Frontal cortex (tissue), 4 donors: ENCODE results near the gene CTIF. TPM values are rescaled to one million over a fixed set of nuclear protein-coding genes. Genes with fewer than 3 reads are reported as not detected.

Source experiments
- DNase-seq, 2 donors: peaks; one replicate each; pipeline ENCODE4 v3.0.0; 2012; ENCODE audit warnings: low spot score in 2 of 2
- FAIRE-seq: peaks from 2 replicates; lab custom pipeline; 2012; peaks lifted over from hg19 to GRCh38; lab: Jason Lieb, UNC
- total RNA-seq: library from RNA; depleted of rRNA; stranded (reverse); fragments of >200 nt; gene quantifications from one replicate; pipeline ENCODE4 v1.2.3, GENCODE V29; 2014
- donor health status: control.
- donor health status: control.
- donor health status: control.

Gene CTIF
- total RNA-seq, 1 donor from 2014 or later: 42.0 TPM

DNA sequence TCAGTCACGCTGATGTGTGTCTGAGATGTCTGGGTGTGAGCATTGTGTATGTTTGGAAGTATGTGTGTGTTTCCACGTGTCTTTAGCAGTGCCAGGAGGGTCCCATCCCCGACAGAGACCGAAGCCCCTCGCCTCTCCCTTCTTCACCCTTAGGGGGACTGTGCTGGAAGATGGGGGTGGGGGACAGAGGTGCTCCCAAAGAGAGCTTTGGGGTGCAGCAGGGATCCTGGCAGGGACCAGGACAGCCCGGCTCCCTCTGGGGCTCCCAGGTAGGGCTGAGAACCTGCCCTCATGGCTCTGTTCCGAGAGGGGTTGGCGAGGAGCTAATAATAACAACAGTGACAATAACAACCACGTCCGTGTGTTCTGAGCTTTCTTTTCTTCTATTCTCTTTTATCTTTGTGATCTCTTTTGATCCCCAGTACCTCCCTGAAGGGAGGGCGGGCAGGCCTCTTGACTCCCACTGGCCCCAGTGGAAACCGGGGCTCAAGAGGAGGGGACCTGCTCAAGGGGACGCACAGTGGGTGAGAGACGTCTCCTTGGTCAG is 354.3 kb downstream of the CTIF start:
- no peak for DNase-seq
- no peak for FAIRE-seq

DNA sequence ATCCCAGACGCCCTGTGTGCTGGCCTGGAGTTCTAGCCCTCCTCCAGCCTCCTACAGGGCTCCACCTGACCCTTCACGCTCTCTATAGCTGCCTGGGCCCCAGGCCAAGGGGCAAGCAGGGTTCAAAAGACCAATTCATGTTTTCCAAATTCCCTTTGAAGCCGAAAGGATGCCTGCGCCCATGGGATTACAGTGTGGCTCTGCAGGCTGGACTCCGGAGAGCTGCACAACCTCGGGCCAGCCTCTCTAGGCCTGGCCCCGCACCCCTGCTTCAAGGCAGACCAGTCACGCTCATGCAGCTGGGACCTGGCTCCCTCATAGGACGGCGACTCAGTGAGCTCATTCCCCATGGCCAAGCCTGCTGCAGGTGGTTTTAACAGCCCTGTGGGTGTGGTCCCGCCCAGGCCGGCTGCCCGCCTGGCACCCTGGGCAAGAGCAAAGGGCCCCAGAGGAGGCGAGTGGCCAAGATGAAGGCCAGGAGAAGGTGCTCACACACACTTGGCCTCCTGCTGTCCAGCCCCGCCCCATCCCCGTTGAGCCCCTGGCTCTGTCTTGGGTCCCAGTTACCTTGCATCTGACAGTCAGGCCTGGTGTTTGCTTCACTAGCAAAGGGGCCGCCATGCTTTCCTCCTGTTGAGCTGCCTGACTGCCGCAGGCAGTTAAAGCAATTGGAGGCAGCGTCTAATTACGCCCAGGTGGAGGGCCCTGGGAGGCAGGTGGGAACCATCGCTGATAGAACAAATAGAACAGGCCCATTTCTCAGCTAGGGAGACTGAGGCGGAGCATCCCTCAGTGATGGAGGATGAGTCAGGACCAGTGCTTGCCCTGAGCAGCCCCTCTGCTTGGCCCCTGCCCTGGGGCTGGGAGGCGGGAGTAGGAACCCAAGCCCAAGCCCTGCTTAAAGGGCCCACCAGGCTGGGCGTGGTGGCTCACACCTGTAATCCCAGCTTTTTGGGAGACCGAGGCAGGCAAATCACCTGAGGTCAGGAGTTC is 355.1 kb downstream of the CTIF start:
- DNase-seq (no peak), FAIRE-seq (no peak)

DNA sequence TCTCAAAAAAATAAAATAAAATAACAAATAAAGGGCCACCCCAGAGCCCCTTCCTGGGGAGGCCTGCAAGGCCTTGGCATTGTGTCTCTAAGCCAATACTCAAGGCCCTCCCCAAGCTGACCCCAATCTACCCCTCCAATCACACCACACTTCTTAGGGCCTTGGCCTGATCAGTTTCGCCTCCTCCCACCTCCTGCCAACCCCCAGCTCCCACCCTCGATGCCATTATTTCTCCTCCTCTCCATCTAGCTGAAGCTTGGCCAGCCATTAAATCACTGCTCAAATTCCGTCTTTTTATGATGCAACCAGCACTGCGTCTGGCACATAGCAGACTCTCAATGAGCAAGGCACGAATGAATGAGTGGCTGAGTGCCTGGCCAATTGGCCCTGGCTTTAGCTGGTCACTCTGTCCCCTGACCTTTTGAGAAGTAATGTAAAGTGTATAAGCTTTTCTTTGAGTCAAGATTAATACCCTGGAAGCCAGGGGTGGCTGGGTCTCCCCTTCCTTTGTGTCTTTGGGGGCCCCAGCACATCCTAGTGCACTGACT is 356.0 kb downstream of the CTIF start:
- DNase-seq: no peak

DNA sequence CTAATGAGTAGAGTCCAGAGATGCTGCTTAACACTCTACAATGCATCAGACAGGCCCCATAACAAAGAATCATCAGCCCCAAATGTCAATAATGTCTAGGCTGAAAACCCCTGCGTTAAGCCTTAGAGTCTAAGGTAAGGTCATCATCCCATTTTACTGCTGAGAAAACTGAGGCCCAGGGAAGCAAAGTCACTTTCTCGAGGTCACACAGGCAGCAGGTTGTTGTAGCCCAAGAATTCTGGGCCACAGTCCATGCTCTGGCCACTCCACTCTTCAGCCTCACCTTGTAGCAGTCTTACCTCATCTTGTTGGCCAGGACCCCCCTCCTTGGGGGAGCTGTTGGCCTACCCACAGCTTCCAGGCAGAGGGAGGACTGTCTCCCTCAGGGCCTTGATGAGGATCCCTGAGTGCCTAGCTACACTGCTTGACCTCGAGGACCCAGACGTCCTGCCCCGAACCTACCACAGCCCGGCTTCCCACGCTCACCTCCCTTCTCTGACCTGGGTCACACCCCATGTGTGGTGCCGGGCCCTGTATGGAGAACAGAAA is 357.6 kb downstream of the CTIF start:
- no peak for DNase-seq
- FAIRE-seq: no peak

More for the DNA sequence above, 356.0 kb downstream of the CTIF start:
- no peak for FAIRE-seq

- no peak for DNase-seq
Measured at GRCh38 chr18:48896875-48897511, 358.2 kb downstream of the CTIF start.

GRCh38 chr18:48897531-48897930 is 358.7 kb downstream of the CTIF start:
- DNase-seq (no peak), FAIRE-seq (no peak)

More at GRCh38 chr18:48896875-48897511, 358.2 kb downstream of the CTIF start:
- no peak for FAIRE-seq

DNA sequence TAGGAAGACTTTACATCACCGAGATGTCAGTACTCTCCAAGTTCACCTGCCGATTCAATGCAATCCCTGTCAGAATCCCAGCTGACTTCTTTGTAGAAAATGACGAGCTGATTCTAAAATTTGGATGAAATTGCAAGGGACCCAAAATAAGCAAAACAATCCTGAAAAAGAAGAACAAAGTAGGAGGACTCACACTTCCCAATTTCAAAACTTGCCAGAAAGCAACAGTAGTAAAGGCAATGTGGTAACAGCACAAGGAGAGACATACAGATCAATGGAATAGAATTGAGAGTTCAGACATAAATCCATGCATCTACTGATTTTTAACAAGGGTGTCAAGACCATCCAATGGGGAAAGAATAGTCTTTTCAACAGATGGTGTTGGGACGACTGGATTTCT is 359.7 kb downstream of the CTIF start:
- DNase-seq: no peak
- no peak for FAIRE-seq

GRCh38 chr18:48899558-48900174 is 360.8 kb downstream of the CTIF start:
- FAIRE-seq (no peak), DNase-seq (no peak)

GRCh38 chr18:48900469-48900868 is 361.6 kb downstream of the CTIF start:
- DNase-seq: no peak
- FAIRE-seq: no peak

DNA sequence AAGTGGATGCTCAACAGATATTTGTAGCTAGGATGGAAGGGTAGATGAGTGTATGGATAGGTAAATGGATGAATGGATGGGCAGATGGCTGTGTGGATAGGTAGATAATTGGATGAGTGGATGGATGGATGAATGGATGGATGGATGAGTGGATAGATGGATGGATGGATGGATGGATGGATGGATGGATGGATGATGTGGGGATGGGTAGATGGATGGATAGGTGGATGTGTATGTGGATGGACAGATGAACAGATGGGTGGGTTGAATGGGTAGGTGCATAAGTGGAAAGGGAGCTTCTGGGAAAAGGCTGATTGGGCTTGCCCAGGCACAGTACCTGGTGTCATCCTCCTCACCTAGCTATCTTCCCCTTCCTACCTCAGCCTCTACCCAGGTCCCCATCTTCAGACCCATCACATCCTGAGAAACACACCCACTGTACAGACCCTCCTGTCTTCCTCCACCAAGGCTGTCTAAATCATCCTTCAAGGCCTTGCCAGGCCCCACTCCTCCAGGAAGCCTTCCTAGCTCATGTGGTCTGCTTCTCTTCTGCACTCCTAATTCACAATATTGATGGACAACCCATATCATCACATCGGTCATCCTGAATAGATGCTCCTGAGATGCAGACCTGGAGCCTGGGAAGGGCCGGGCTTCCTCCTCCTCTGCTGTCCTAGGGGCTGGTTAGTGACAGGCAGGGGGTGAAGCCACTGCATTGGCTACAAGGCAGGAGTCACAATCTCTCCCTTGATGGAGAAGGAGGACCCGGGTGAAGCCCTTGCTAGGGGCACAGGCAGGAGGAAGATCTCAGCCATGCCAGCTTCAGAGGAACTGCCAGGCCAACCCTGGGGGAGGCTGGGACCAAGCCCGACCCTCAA is 362.6 kb downstream of the CTIF start:
- DNase-seq (no peak), FAIRE-seq (no peak)

GRCh38 chr18:48902023-48902855 is 363.4 kb downstream of the CTIF start:
- FAIRE-seq: no peak
- peak; percentile 49 to 79 for DNase-seq

DNA sequence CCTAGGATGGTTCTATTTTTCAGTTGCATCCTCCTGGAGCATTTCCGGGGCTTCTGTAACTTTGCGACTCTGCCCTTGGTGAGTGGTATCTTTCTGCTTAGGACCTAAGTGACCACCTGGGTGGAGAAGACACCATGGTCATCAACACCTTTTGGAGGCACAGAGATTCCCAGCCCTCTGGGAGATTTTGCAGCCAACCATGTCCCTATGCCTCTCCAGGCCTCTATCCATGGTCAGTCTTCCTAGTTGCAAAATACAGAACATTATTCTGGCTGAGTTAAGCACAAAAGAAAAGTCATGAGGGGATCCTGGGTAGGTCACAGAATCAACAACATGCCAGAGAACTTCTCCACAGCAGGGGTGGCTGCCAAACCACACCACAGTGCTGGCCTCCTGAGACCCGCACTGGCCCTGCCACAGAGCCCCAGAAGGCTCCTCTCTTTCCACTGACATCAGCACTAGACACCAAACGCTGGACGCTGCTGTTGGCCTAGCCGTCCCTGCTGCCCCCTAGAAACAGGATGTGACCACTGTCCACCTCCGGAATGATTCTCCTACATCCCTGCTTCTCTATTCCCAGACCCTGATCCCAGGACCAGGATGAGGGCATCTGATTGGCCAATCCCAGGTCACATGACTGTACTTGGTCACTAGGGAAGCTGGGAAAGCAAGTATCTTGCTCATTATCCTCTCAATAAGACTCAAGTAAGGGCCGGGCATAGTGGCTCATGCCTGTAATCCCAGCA is 364.2 kb downstream of the CTIF start:
- DNase-seq: no peak
- no peak for FAIRE-seq

GRCh38 chr18:48904091-48904490 is 365.3 kb downstream of the CTIF start:
- no peak for DNase-seq
- no peak for FAIRE-seq

GRCh38 chr18:48904847-48905394 is 366.1 kb downstream of the CTIF start:
- DNase-seq (no peak), FAIRE-seq (no peak)

- no peak for FAIRE-seq
- no peak for DNase-seq
Measured at GRCh38 chr18:48905513-48905912, 366.7 kb downstream of the CTIF start.

GRCh38 chr18:48908916-48909315 is 370.1 kb downstream of the CTIF start:
- no peak for FAIRE-seq
- no peak for DNase-seq

GRCh38 chr18:48909721-48910120 is 370.9 kb downstream of the CTIF start:
- no peak for FAIRE-seq
- no peak for DNase-seq
